ENCODE results near the gene MED12L. TPM values are rescaled to one million over a fixed set of nuclear protein-coding genes. Genes with fewer than 3 reads are reported as not detected.
"Not testable (repeated sequence)": the region's sequence is repeated elsewhere in the genome, so short reads cannot be mapped to it uniquely, and the experiment has no call there.

MED12L gene
- total and polyA plus RNA-seq, 9 donors: 0.15 to 2.4 (median 0.75) TPM

- intact Hi-C loops (cut with DNase I): no loop called here
- Histone ChIP-seq H3K4me1 (ENCODE audit: insufficient read depth) (no peaks in the 10 kb centered on the region), H3K9me3 (no peaks in the 10 kb centered on the region), H3K36me3 (no peaks in the 10 kb centered on the region), H3K27ac (no peak overlapping the region), H3K4me3 (no peak overlapping the region), H3K27me3 (no peaks in the 10 kb centered on the region)
- DNase-seq: no peak
- WGBS, 3 donors: 91 to 92% (median 92%) methylated on average over 4 of the region's 4 CpGs
- TF ChIP-seq EP300 (IDR thresholded peaks at IDR 0.05): no peak
- no peak for TF ChIP-seq POLR2A (IDR thresholded peaks at IDR 0.05)
- TF ChIP-seq CTCF (IDR thresholded peaks at IDR 0.05): no peak
These were observed 8.8 kb upstream of the MED12L start for GRCh38 chr3:151076626-151077025.

- H3K27me3 ChIP-seq; H3K4me1 ChIP-seq (ENCODE audit: insufficient read depth); H3K27ac ChIP-seq; H3K9me3 ChIP-seq; DNase-seq; H3K36me3 ChIP-seq; H3K4me3 ChIP-seq; intact Hi-C loops (cut with DNase I): not testable (repeated sequence)
- WGBS, 3 donors: 71 to 94% (median 86%) methylated on average over 1 of the region's 1 CpG
These were observed 4.4 kb upstream of the MED12L start for GRCh38 chr3:151081082-151081481.

- no peak overlapping the region for H3K27ac ChIP-seq
- WGBS, 3 donors: 43 to 53% (median 51%) methylated on average over 5 of the region's 5 CpGs
- H3K4me1 ChIP-seq (ENCODE audit: insufficient read depth): peaks cover 3% of the 10 kb centered on the region
- TF ChIP-seq CTCF (IDR thresholded peaks at IDR 0.05) (no peak), EP300 (IDR thresholded peaks at IDR 0.05) (no peak), POLR2A (IDR thresholded peaks at IDR 0.05) (no peak)
- no peaks in the 10 kb centered on the region for H3K27me3 ChIP-seq
- H3K9me3 ChIP-seq: no peaks in the 10 kb centered on the region
- no peak overlapping the region for H3K4me3 ChIP-seq
- no peaks in the 10 kb centered on the region for H3K36me3 ChIP-seq
- intact Hi-C loops (cut with DNase I): no loop called here
- no peak for DNase-seq
These were observed 2.3 kb upstream of the MED12L start for GRCh38 chr3:151082880-151083838.

GRCh38 chr3:151084893-151085226 lies 604 bp upstream of the MED12L start:
- TF ChIP-seq POLR2A (IDR thresholded peaks at IDR 0.05) (no peak), EP300 (IDR thresholded peaks at IDR 0.05) (no peak), CTCF (IDR thresholded peaks at IDR 0.05) (no peak)

GRCh38 chr3:151085889-151086483 lies 522 bp downstream of the MED12L start:
- Histone ChIP-seq H3K27me3 (no peaks in the 10 kb centered on the region), H3K27ac (peak overlapping the region in 1 of 2 donors; percentile 69), H3K9me3 (no peaks in the 10 kb centered on the region), H3K4me3 (peak overlapping the region; percentile 78), H3K4me1 (ENCODE audit: insufficient read depth) (peaks cover 3% of the 10 kb centered on the region), H3K36me3 (no peaks in the 10 kb centered on the region)
- intact Hi-C loops (cut with DNase I): no loop called here
- DNase-seq: peak; percentile 14 to 54 (median 39)
- WGBS, 3 donors: 0 to 1% (median 0%) methylated on average over 24 to 59 of the region's 60 CpGs
- TF ChIP-seq CTCF (IDR thresholded peaks at IDR 0.05) (no peak), POLR2A (IDR thresholded peaks at IDR 0.05) (no peak), EP300 (IDR thresholded peaks at IDR 0.05) (no peak)

More at GRCh38 chr3:151084893-151085226, 604 bp upstream of the MED12L start:
- Histone ChIP-seq H3K4me1 (ENCODE audit: insufficient read depth) (peaks cover 3% of the 10 kb centered on the region), H3K9me3 (no peaks in the 10 kb centered on the region), H3K4me3 (peak overlapping the region; percentile 78), H3K27ac (no peak overlapping the region), H3K27me3 (no peaks in the 10 kb centered on the region), H3K36me3 (no peaks in the 10 kb centered on the region)
- 42 to 45% (median 43%) methylated on average over 14 of the region's 14 CpGs for WGBS, 3 donors
- intact Hi-C loops (cut with DNase I): no loop called here
- DNase-seq: no peak

All from ovary (tissue), 9 donors.